Osteoblast (primary cell): ENCODE measurements around the gene TERB1. TPM values are rescaled to one million over a fixed set of nuclear protein-coding genes. Genes with fewer than 3 reads are reported as not detected.

Source experiments
- DNase-seq: peaks from one replicate; pipeline ENCODE4 v3.0.0; 2011; ENCODE audit warnings: low spot score, mixed read lengths; ENCODE audit not compliant: insufficient read length; ENCODE audit errors: missing footprints
- H2AFZ ChIP-seq: 2 replicates; pipeline ENCODE4 v1.6.0; 2011; ENCODE audit warnings: mild to moderate bottlenecking, low read length
- H3K27ac ChIP-seq: 2 replicates; pipeline ENCODE4 v1.5.1; 2011; ENCODE audit warnings: mild to moderate bottlenecking, low read depth, low read length, moderate library complexity
- H3K27me3 ChIP-seq: 2 replicates; pipeline ENCODE4 v1.6.0; 2012; ENCODE audit warnings: mild to moderate bottlenecking, control low read depth, inconsistent platforms, low read length, moderate library complexity; ENCODE audit not compliant: insufficient read depth
- H3K36me3 ChIP-seq: 2 replicates; pipeline ENCODE4 v1.5.1; 2011; ENCODE audit warnings: mild to moderate bottlenecking, low read length, control low read depth, moderate library complexity; ENCODE audit not compliant: insufficient read depth
- H3K4me1 ChIP-seq: 2 replicates; pipeline ENCODE4 v1.5.1; 2011; ENCODE audit warnings: mild to moderate bottlenecking, low read length, control low read depth, moderate library complexity; ENCODE audit not compliant: insufficient read depth
- H3K4me2 ChIP-seq: 2 replicates; pipeline ENCODE4 v1.6.0; 2011; ENCODE audit warnings: mild to moderate bottlenecking, low read length; ENCODE audit not compliant: insufficient read depth
- H3K4me3 ChIP-seq: fragments of 200-600 bp; sonication (generic); 3 replicates; pipeline ENCODE4 v1.5.1; 2012; ENCODE audit warnings: mild to moderate bottlenecking, low read length, inconsistent platforms; ENCODE audit not compliant: insufficient read depth
- H3K79me2 ChIP-seq: 2 replicates; pipeline ENCODE4 v1.6.0; 2012; ENCODE audit warnings: mild to moderate bottlenecking, low read length, control low read depth, inconsistent platforms; ENCODE audit not compliant: insufficient read depth
- H3K9me3 ChIP-seq: 2 replicates; pipeline ENCODE4 v1.5.1; 2011; ENCODE audit warnings: low read depth, low read length, control low read depth
- H4K20me1 ChIP-seq: 2 replicates; pipeline ENCODE4 v1.6.0; 2012; ENCODE audit warnings: mild to moderate bottlenecking, low read length, control low read depth; ENCODE audit not compliant: insufficient read depth
- CTCF ChIP-seq: IDR thresholded peaks from 2 replicates; pipeline ENCODE4 v1.5.1; 2011; ENCODE audit warnings: mild to moderate bottlenecking, low read depth, low read length, moderate library complexity; ENCODE audit errors: extremely low read depth
- total RNA-seq: library from RNA; depleted of rRNA; stranded (reverse); fragments of >200 nt; gene quantifications from 2 replicates; pipeline ENCODE4 v1.2.3, GENCODE V29; 2012

Gene TERB1
- total RNA-seq, 1 donor, result 0.36 TPM

DNA sequence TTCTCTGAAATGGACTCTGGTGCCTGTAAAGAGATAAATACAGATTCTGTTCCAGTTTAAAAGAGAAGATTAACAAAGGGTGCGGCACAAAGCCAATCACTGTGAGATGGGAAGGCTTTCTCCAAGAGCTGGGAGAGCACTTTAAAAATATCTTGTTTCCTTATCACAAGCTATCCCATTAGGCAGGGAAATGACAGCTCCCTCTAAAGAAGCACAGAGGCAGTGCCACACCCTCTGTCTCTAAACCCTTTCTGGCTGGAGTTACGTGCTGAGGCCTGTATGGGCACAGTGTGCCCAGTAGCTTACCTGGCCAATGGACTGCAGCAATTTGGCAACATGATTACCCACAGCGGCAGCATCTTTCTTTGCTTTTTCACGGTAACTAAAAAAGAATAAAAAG is 9.0 kb upstream of the TERB1 start:
- H3K27ac ChIP-seq, result no peak overlapping the region
- no peaks in the 10 kb centered on the region for H4K20me1 ChIP-seq
- H3K79me2 ChIP-seq, result no peaks in the 10 kb centered on the region
- no peak overlapping the region for H3K4me2 ChIP-seq
- no peaks in the 10 kb centered on the region for H3K27me3 ChIP-seq
- H3K4me1 ChIP-seq, result no peaks in the 10 kb centered on the region
- no peaks in the 10 kb centered on the region for H3K9me3 ChIP-seq
- no peak overlapping the region for H2AFZ ChIP-seq
- H3K36me3 ChIP-seq, result peaks cover 51% of the 10 kb centered on the region
- no peak overlapping the region for H3K4me3 ChIP-seq
- no peak for DNase-seq
- TF ChIP-seq CTCF, result no peak

DNA sequence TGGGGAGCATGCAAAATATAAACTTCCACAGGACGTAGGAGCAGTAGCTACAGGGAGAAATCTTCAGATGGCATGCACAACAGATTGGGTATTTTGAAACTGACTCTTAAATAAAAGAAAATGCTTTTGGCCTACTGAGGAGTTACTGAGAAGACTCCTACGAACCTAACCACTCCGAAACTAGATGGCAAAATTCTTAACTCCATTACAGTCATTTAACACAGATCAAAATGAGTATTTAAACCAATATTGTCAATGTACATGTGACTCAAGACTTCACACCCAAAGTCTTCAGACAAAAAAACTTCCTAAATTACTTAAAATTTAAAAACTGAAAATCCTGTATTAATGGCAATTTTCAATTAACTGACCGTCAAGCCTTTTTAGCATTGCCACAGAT is 8.4 kb upstream of the TERB1 start:
- no peak overlapping the region for H3K27ac ChIP-seq
- peaks cover 57% of the 10 kb centered on the region for H3K36me3 ChIP-seq
- no peak overlapping the region for H3K4me2 ChIP-seq
- no peaks in the 10 kb centered on the region for H4K20me1 ChIP-seq
- no peaks in the 10 kb centered on the region for H3K79me2 ChIP-seq
- no peak for TF ChIP-seq CTCF
- no peaks in the 10 kb centered on the region for H3K4me1 ChIP-seq
- DNase-seq, result no peak
- no peaks in the 10 kb centered on the region for H3K27me3 ChIP-seq
- H2AFZ ChIP-seq, result no peak overlapping the region
- H3K4me3 ChIP-seq, result no peak overlapping the region
- no peaks in the 10 kb centered on the region for H3K9me3 ChIP-seq

DNA sequence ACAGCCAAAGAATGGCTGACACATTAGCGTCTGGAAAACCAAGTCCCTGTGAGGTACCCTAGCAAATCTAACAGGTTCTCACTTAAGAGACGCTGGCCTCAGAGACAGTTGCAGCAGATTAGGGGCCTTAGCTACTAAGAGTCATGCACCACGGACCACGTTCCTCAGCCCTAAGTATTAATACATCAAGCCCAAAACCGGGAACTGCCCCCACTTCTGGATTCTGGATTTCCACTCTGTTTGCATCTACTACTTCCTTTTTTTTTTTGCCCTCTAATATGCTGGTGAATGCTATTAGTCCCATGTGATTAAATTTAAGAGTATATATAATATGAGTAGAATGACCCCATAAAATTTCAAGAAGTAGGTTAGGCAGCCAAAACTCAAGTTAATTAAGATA is 775 bp upstream of the TERB1 start:
- Histone ChIP-seq H3K4me3 (no peak overlapping the region), H2AFZ (no peak overlapping the region), H3K27ac (no peak overlapping the region), H3K9me3 (no peaks in the 10 kb centered on the region), H3K4me2 (no peak overlapping the region), H3K27me3 (no peaks in the 10 kb centered on the region), H3K4me1 (no peaks in the 10 kb centered on the region), H3K36me3 (peaks cover 43% of the 10 kb centered on the region), H3K79me2 (no peaks in the 10 kb centered on the region), H4K20me1 (no peaks in the 10 kb centered on the region)
- TF ChIP-seq CTCF, result no peak
- DNase-seq, result no peak

GRCh38 chr16:66800856-66801255 is 528 bp downstream of the TERB1 start:
- H3K79me2 ChIP-seq, result no peaks in the 10 kb centered on the region
- no peak overlapping the region for H3K4me2 ChIP-seq
- DNase-seq, result no peak
- no peaks in the 10 kb centered on the region for H3K4me1 ChIP-seq
- no peaks in the 10 kb centered on the region for H3K27me3 ChIP-seq
- no peak overlapping the region for H3K4me3 ChIP-seq
- no peaks in the 10 kb centered on the region for H3K9me3 ChIP-seq
- no peak overlapping the region for H2AFZ ChIP-seq
- no peak overlapping the region for H3K27ac ChIP-seq
- peaks cover 36% of the 10 kb centered on the region for H3K36me3 ChIP-seq
- TF ChIP-seq CTCF, result no peak
- no peaks in the 10 kb centered on the region for H4K20me1 ChIP-seq
